Endothelial cell of umbilical vein (primary cell): Measurements from ENCODE around the gene CHP1. TPM values are rescaled to one million over a fixed set of nuclear protein-coding genes. Genes with fewer than 3 reads are reported as not detected.
"Not testable (repeated sequence)": the region's sequence is repeated elsewhere in the genome, so short reads cannot be mapped to it uniquely, and the experiment has no call there.

Source experiments
- BruUV-seq: library from RNA; stranded (reverse); fragments of 400-500 nt; replicated peaks from 2 replicates; lab custom pipeline; 2021; lab: Mats Ljungman, UMichigan
- CTCF ChIA-PET: fragments of 300-600, 350-600 bp; sonication (Branson Sonifier 250); formaldehyde crosslinking; loops from one replicate; lab custom pipeline; 2021; ENCODE audit warnings: antibody characterized with exemption, inconsistent platforms; lab: Charles Lee
- POLR2A ChIA-PET: fragments of 300-600, 350-600 bp; sonication (Branson Sonifier 250); formaldehyde crosslinking; loops from one replicate; lab custom pipeline; 2021; ENCODE audit warnings: antibody characterized with exemption, inconsistent platforms; lab: Charles Lee
- DNase-seq: peaks from one replicate; pipeline ENCODE4 v3.0.0-alpha.2; 2011; ENCODE audit warnings: low read depth, low spot score
- FAIRE-seq: peaks from 2 replicates; lab custom pipeline; 2011; peaks lifted over from hg19 to GRCh38; lab: Jason Lieb, UNC
- H2AFZ ChIP-seq: 2 replicates; pipeline ENCODE4 v1.6.0; 2012; ENCODE audit warnings: low read depth, low read length, control low read depth, inconsistent platforms
- H3K27ac ChIP-seq: 2 replicates; pipeline ENCODE4 v1.5.1; 2011; ENCODE audit warnings: low read depth, mild to moderate bottlenecking, control low read depth, low read length, moderate library complexity; ENCODE audit not compliant: insufficient read depth
- H3K27me3 ChIP-seq, 2 experiments: 2 replicates each; pipeline versions ENCODE4 v1.6.0 to v1.6.1; 2011; ENCODE audit warnings: low read length in 2 of 2, mixed read lengths in 1 of 2; ENCODE audit not compliant: control insufficient read depth in 2 of 2, insufficient read depth in 2 of 2
- H3K36me3 ChIP-seq, 2 experiments: 2 replicates in 1 of 2; 3 replicates in 1 of 2; pipeline ENCODE4 v1.5.1; 2011; ENCODE audit warnings: low read length in 2 of 2, mild to moderate bottlenecking in 1 of 2, moderate library complexity in 1 of 2; ENCODE audit not compliant: control insufficient read depth in 2 of 2, insufficient read depth in 2 of 2; ENCODE audit errors: extremely low read depth in 1 of 2
- H3K4me1 ChIP-seq: 3 replicates; pipeline ENCODE4 v1.5.1; 2011; ENCODE audit warnings: mild to moderate bottlenecking, low read length; ENCODE audit not compliant: control insufficient read depth, insufficient read depth; ENCODE audit errors: extremely low read depth
- H3K4me2 ChIP-seq: 2 replicates; pipeline ENCODE4 v1.6.1; 2011; ENCODE audit warnings: low read length, control low read depth, mixed read lengths; ENCODE audit not compliant: insufficient read depth
- H3K4me3 ChIP-seq, 3 experiments: fragments of 200-600 bp in 1 of 3; sonication (generic), shearing (Covaris generic) in 1 of 3; replicated peaks in 1 of 3; 2 replicates each; pipeline ENCODE4 v1.5.1; 2011 to 2016; ENCODE audit warnings: control low read depth in 3 of 3, low read length in 3 of 3, mild to moderate bottlenecking in 2 of 3, inconsistent platforms in 1 of 3, low read depth in 1 of 3, moderate library complexity in 1 of 3; ENCODE audit not compliant: insufficient read depth in 1 of 3
- H3K79me2 ChIP-seq: 2 replicates; pipeline ENCODE4 v1.6.0; 2012; ENCODE audit warnings: low read length, inconsistent platforms; ENCODE audit not compliant: control insufficient read depth, insufficient read depth
- H3K9ac ChIP-seq: replicated peaks from 2 replicates; pipeline ENCODE3; 2011; ENCODE audit warnings: low read length, control low read depth; ENCODE audit not compliant: insufficient read depth; ENCODE audit errors: extremely low read depth
- H3K9me1 ChIP-seq: replicated peaks from 3 replicates; pipeline ENCODE4 v1.6.0; 2011; ENCODE audit warnings: mild to moderate bottlenecking, low read length; ENCODE audit not compliant: control insufficient read depth, insufficient read depth; ENCODE audit errors: extremely low read depth
- H3K9me3 ChIP-seq: replicated peaks from 2 replicates; pipeline ENCODE4 v1.5.1; 2012; ENCODE audit warnings: low read length, inconsistent platforms; ENCODE audit not compliant: control insufficient read depth, insufficient read depth
- H4K20me1 ChIP-seq: replicated peaks from 2 replicates; pipeline ENCODE3; 2011; ENCODE audit warnings: mild to moderate bottlenecking, low read length; ENCODE audit not compliant: control insufficient read depth, insufficient read depth; ENCODE audit errors: extremely low read depth
- JUN ChIP-seq: IDR thresholded peaks from 2 replicates; pipeline ENCODE4 v1.6.1; 2011; ENCODE audit warnings: borderline replicate concordance, low read depth; ENCODE audit not compliant: insufficient read length, insufficient read depth
- MAX ChIP-seq: IDR thresholded peaks from 2 replicates; pipeline ENCODE4 v1.6.1; 2011; ENCODE audit not compliant: insufficient read depth, insufficient read length
- POLR2AphosphoS5 ChIP-seq: IDR thresholded peaks from 2 replicates; pipeline ENCODE4 v1.6.1; 2012; ENCODE audit warnings: low read depth, mild to moderate bottlenecking, control low read depth, low read length, moderate library complexity; ENCODE audit not compliant: insufficient read depth
- dilution Hi-C: fragments of 300-500 bp; cut with MboI; formaldehyde crosslinking; loops from one replicate; pipeline ENCODE4 v1.15.0; 2019; ENCODE audit warnings: low sequenced_read_pairs; ENCODE audit not compliant: extremely low pct_ligation_motif_present
- intact Hi-C: fragments of 100-400 bp; cut with micrococcal nuclease; formaldehyde crosslinking; loops from one replicate; pipeline ENCODE4 v1.10.0; 2022
- polyA plus RNA-seq, 4 experiments: library from polyadenylated mRNA; depleted of rRNA in 3 of 4; stranded (reverse) in 3 of 4; unstranded in 1 of 4; fragments of >200 nt; gene quantifications; 2 replicates each; pipeline versions ENCODE4 v1.2.1 to v1.2.3, GENCODE V29; 2011 to 2012; ENCODE audit warnings: missing spikeins in 1 of 4
- total RNA-seq: library from RNA; stranded (reverse); gene quantifications from 2 replicates; pipeline ENCODE4 v1.2.3, GENCODE V29; 2021

Gene CHP1
- total and polyA plus RNA-seq, 2 donors (not counting 3 experiments of a cell fraction or from before 2014, with no cell fraction given), result 49.1 to 96.2 TPM

GRCh38 chr15:41259546-41260189 lies 28.6 kb downstream of the CHP1 start:
- Histone ChIP-seq H3K9ac (no peak overlapping the region), H3K27ac (no peak overlapping the region), H4K20me1 (no peaks in the 10 kb centered on the region), H3K9me3 (no peaks in the 10 kb centered on the region), H3K4me2 (no peak overlapping the region), H3K79me2 (no peaks in the 10 kb centered on the region), H3K36me3 (peaks cover 2 to 9% of the 10 kb centered on the region in 2 experiments), H3K4me3 (no peak overlapping the region), H3K4me1 (peaks cover 6% of the 10 kb centered on the region), H3K9me1 (no peaks in the 10 kb centered on the region), H3K27me3 (no peaks in the 10 kb centered on the region), H2AFZ (no peak overlapping the region)
- dilution Hi-C loops, result no loop called here
- ChIA-PET CTCF (interaction anchor here (0.6 kb wide), 1 partner anchor 86 kb away, joined by 3 read pairs; no protein-coding TSS in a partner anchor), POLR2A (no interaction called here)
- BruUV-seq, result no TSS peak
- no peak for FAIRE-seq
- TF ChIP-seq POLR2AphosphoS5, result no peak
- no peak for TF ChIP-seq JUN
- TF ChIP-seq MAX, result no peak
- intact Hi-C loops, result no loop called here
- no peak for DNase-seq

GRCh38 chr15:41260924-41261323 lies 29.9 kb downstream of the CHP1 start:
- peak; percentile 28 for FAIRE-seq
- BruUV-seq, H3K36me3 ChIP-seq: not testable (repeated sequence)

More at GRCh38 chr15:41260924-41261323, 29.9 kb downstream of the CHP1 start:
- H3K4me2 ChIP-seq, H2AFZ ChIP-seq, DNase-seq, H4K20me1 ChIP-seq, intact Hi-C loops, H3K9ac ChIP-seq, H3K27me3 ChIP-seq, CTCF ChIA-PET, H3K79me2 ChIP-seq, dilution Hi-C loops, POLR2A ChIA-PET, H3K9me3 ChIP-seq, H3K27ac ChIP-seq, H3K9me1 ChIP-seq, H3K4me3 ChIP-seq, H3K4me1 ChIP-seq: not testable (repeated sequence)
